ENCODE data around the gene HOXB4. TPM values are rescaled to one million over a fixed set of nuclear protein-coding genes. Genes with fewer than 3 reads are reported as not detected.

Gene HOXB4
- total RNA-seq, 1 experiment from 2014 or later = 9.7 TPM

DNA sequence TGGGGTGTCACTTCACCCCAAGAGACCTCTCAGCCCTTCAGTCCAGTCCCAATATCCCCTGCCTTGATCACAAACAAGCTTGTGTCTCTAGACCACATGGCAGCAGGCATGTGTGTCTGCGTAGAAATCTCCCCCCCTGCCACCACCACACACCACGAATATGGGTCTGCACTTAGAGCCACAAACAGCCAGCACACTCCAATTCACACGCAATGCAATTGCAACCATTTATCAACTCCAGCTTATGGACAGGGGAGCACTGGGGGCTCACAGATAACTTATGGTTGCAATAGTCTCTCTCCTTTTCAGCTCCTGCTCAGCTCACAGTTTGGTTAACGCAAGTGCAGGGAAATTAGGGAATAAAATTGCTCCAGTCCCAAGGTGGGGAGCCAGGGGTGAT, 45.4 kb upstream of the HOXB4 start:
- Histone ChIP-seq H3K9me3 (ENCODE audit: low read depth, low read length, poor library complexity, severe bottlenecking) (no peaks in the 10 kb centered on the region), H3K4me3 (ENCODE audit: low read depth, low read length, poor library complexity, severe bottlenecking) (no peak overlapping the region), H3K36me3 (ENCODE audit: insufficient read depth, low read length, poor library complexity, severe bottlenecking) (no peaks in the 10 kb centered on the region), H3K27ac (ENCODE audit: low read depth, low read length, poor library complexity, severe bottlenecking) (no peak overlapping the region), H3K27me3 (replicated peaks; ENCODE audit: insufficient read depth, low read depth, low read length, poor library complexity) (no peaks in the 10 kb centered on the region), H3K4me1 (ENCODE audit: insufficient read depth, low read length, poor library complexity, severe bottlenecking) (peaks cover 28% of the 10 kb centered on the region)
- no TSS peak for BruUV-seq (replicated peaks)
- intact Hi-C loops (cut with micrococcal nuclease; ENCODE audit: unreplicated experiment) = no loop called here
- no peak for TF ChIP-seq EZH2 (IDR thresholded peaks at IDR 0.05; ENCODE audit: borderline replicate concordance, low read depth, low read length, poor library complexity, severe bottlenecking)
- TF ChIP-seq, protein P1, sequence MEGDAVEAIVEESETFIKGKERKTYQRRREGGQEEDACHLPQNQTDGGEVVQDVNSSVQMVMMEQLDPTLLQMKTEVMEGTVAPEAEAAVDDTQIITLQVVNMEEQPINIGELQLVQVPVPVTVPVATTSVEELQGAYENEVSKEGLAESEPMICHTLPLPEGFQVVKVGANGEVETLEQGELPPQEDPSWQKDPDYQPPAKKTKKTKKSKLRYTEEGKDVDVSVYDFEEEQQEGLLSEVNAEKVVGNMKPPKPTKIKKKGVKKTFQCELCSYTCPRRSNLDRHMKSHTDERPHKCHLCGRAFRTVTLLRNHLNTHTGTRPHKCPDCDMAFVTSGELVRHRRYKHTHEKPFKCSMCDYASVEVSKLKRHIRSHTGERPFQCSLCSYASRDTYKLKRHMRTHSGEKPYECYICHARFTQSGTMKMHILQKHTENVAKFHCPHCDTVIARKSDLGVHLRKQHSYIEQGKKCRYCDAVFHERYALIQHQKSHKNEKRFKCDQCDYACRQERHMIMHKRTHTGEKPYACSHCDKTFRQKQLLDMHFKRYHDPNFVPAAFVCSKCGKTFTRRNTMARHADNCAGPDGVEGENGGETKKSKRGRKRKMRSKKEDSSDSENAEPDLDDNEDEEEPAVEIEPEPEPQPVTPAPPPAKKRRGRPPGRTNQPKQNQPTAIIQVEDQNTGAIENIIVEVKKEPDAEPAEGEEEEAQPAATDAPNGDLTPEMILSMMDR (conservative IDR thresholded peaks at IDR 0.05; ENCODE audit: low read depth, low read length) = no peak
- CTCF ChIA-PET = interaction anchor here (1.0 to 2.6 kb wide), 2 partner anchors 11 to 13 kb away, joined by 3 to 7 read pairs; no protein-coding TSS in a partner anchor
- DNase-seq (ENCODE audit: low spot score) = no peak
- POLR2A ChIA-PET (ENCODE audit: low non-redundant PET) = interaction anchor here (0.5 to 0.6 kb wide), 3 partner anchors 72 to 426 kb away, joined by 3 to 13 read pairs (median 3); no protein-coding TSS in a partner anchor

DNA sequence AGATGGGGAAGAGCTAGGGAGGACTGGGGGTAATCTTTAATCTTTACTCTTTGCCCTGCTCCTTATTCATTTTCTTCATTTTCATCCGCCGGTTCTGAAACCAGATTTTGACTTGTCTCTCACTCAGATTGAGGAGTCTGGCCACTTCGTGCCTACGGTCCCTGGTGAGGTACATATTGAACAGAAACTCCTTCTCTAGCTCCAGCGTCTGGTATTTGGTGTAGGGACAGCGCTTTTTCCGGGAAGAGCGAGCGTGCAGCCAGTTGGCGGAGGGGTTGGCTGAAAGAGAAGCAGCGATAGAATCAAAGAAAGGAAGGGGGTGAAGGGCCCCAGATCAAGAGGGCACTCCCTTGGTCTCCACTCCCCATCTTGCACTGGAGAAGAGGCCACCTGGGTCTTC, 44.7 kb upstream of the HOXB4 start:
- Histone ChIP-seq H3K9me3 (ENCODE audit: low read depth, low read length, poor library complexity, severe bottlenecking) (no peaks in the 10 kb centered on the region), H3K27ac (ENCODE audit: low read depth, low read length, poor library complexity, severe bottlenecking) (no peak overlapping the region), H3K4me3 (ENCODE audit: low read depth, low read length, poor library complexity, severe bottlenecking) (no peak overlapping the region), H3K4me1 (ENCODE audit: insufficient read depth, low read length, poor library complexity, severe bottlenecking) (peaks cover 28% of the 10 kb centered on the region), H3K27me3 (replicated peaks; ENCODE audit: insufficient read depth, low read depth, low read length, poor library complexity) (no peaks in the 10 kb centered on the region), H3K36me3 (ENCODE audit: insufficient read depth, low read length, poor library complexity, severe bottlenecking) (no peaks in the 10 kb centered on the region)
- TF ChIP-seq, protein P1 (conservative IDR thresholded peaks at IDR 0.05; ENCODE audit: low read depth, low read length) = no peak
- no peak for TF ChIP-seq EZH2 (IDR thresholded peaks at IDR 0.05; ENCODE audit: borderline replicate concordance, low read depth, low read length, poor library complexity, severe bottlenecking)
- ChIA-PET CTCF (no interaction called here), POLR2A (ENCODE audit: low non-redundant PET) (no interaction called here)
- DNase-seq (ENCODE audit: low spot score) = no peak
- BruUV-seq (replicated peaks) = no TSS peak
- intact Hi-C loops (cut with micrococcal nuclease; ENCODE audit: unreplicated experiment) = no loop called here

DNA sequence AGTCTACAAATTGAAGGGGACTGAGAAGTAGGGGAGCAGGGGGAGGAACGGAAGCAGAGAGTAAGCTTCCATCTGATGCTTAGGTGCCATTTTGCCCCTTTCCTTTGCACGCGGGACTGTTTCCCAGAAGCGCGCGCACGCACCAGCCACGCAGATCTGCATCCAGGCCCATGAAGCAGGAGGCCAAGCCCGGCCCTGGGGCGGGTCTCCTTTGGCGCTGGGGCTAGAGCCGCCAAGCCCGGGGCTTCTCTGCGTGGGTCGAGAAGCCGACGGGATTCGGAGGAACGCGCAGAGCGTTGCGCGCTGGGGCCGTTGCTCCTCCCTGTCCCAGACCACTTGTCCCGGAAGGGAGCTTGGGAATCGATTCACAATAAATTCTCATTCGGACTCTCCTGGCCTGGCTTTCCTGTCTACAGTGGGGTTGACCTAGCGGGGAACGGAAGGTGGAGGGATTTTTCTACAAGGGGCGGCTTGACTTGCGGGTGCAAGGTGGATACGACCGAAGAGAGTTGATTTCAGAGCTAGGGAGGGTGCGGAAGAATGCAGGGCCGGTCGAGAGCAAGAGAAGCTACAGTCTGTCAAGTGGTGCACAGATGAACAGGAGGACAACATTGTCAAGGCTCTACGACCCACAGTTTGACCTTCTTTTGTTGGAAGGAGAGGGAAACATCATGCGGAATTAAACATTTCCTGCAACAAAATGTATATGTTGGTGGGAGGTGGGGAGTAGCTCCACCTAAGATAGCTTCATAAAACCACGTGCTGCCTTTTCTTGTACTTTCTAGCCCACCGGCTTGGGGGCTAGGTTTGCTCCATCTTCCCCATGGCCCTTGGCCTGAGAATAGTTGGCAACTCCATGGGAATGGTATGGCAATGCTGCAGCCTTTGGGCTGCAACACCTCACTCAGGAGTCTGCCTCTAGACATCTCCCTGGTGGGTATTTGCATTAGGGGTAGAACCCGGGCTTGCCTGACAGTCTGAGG, 43.6 kb upstream of the HOXB4 start:
- no peaks in the 10 kb centered on the region for H3K27me3 ChIP-seq (replicated peaks; ENCODE audit: insufficient read depth, low read depth, low read length, poor library complexity)
- POLR2A ChIA-PET (ENCODE audit: low non-redundant PET) = no interaction called here

More for the DNA sequence above, 43.6 kb upstream of the HOXB4 start:
- CTCF ChIA-PET = no interaction called here
- Histone ChIP-seq H3K36me3 (ENCODE audit: insufficient read depth, low read length, poor library complexity, severe bottlenecking) (no peaks in the 10 kb centered on the region), H3K4me3 (ENCODE audit: low read depth, low read length, poor library complexity, severe bottlenecking) (no peak overlapping the region), H3K27ac (ENCODE audit: low read depth, low read length, poor library complexity, severe bottlenecking) (no peak overlapping the region), H3K4me1 (ENCODE audit: insufficient read depth, low read length, poor library complexity, severe bottlenecking) (peaks cover 21% of the 10 kb centered on the region), H3K9me3 (ENCODE audit: low read depth, low read length, poor library complexity, severe bottlenecking) (no peaks in the 10 kb centered on the region)
- TF ChIP-seq, protein P1 (conservative IDR thresholded peaks at IDR 0.05; ENCODE audit: low read depth, low read length) = no peak
- TF ChIP-seq EZH2 (IDR thresholded peaks at IDR 0.05; ENCODE audit: borderline replicate concordance, low read depth, low read length, poor library complexity, severe bottlenecking) = no peak
- no TSS peak for BruUV-seq (replicated peaks)
- no peak for DNase-seq (ENCODE audit: low spot score)
- intact Hi-C loops (cut with micrococcal nuclease; ENCODE audit: unreplicated experiment) = no loop called here

All from A673 (cell line).